Liver (tissue), 9 donors: ENCODE results near the gene LSM7. TPM values are rescaled to one million over a fixed set of nuclear protein-coding genes. Genes with fewer than 3 reads are reported as not detected.

Source experiments
- DNase-seq: peaks from one replicate; pipeline ENCODE4 v3.0.0-alpha.2; 2017; ENCODE audit warnings: low spot score
- H3K27ac ChIP-seq, 2 donors: one replicate each; pipeline ENCODE4 v1.7.0; 2013; ENCODE audit warnings: inconsistent platforms in 2 of 2, low read length in 2 of 2, control low read depth in 1 of 2, low read depth in 1 of 2, mild to moderate bottlenecking in 1 of 2
- H3K27me3 ChIP-seq, 4 donors: one replicate each; pipeline versions ENCODE4 v1.6.1 to v1.7.0; 2013; ENCODE audit warnings: low read length in 3 of 4, inconsistent platforms in 1 of 4, mild to moderate bottlenecking in 1 of 4, moderate library complexity in 1 of 4; ENCODE audit not compliant: control insufficient read depth in 4 of 4, insufficient read depth in 4 of 4
- H3K36me3 ChIP-seq, 4 donors: one replicate each; pipeline versions ENCODE4 v1.6.1 to v1.7.0; 2013; ENCODE audit warnings: low read length in 3 of 4, mild to moderate bottlenecking in 3 of 4, low read depth in 1 of 4, moderate library complexity in 1 of 4; ENCODE audit not compliant: control insufficient read depth in 4 of 4, insufficient read depth in 3 of 4
- H3K4me1 ChIP-seq, 4 donors: one replicate each; pipeline versions ENCODE4 v1.6.1 to v1.7.0; 2013; ENCODE audit warnings: low read length in 3 of 4, mild to moderate bottlenecking in 3 of 4, moderate library complexity in 1 of 4; ENCODE audit not compliant: control insufficient read depth in 4 of 4, insufficient read depth in 4 of 4
- H3K4me3 ChIP-seq, 3 donors: one replicate each; pipeline versions ENCODE4 v1.6.1 to v1.7.0; 2013; ENCODE audit warnings: low read length in 3 of 3, control low read depth in 1 of 3, low read depth in 1 of 3, mild to moderate bottlenecking in 1 of 3
- H3K9ac ChIP-seq, 2 donors: one replicate each; pipeline ENCODE4 v1.7.0; 2013; ENCODE audit warnings: low read length in 2 of 2, mild to moderate bottlenecking in 2 of 2, moderate library complexity in 2 of 2, control low read depth in 1 of 2, low read depth in 1 of 2
- H3K9me3 ChIP-seq, 4 donors: one replicate each; pipeline versions ENCODE4 v1.6.1 to v1.7.0; 2013; ENCODE audit warnings: low read length in 3 of 4; ENCODE audit not compliant: control insufficient read depth in 4 of 4
- CTCF ChIP-seq: fragments of 150-350 bp; IDR thresholded peaks from 2 replicates; pipeline ENCODE4 v1.5.1; 2017; ENCODE audit warnings: improper control_type of control experiment, low read depth, low read length; ENCODE audit not compliant: missing input control
- EGR1 ChIP-seq, 2 donors: IDR thresholded peaks; 2 replicates each; pipeline ENCODE4 v1.6.1; 2016 to 2018; ENCODE audit warnings: antibody characterized with exemption in 2 of 2, low read depth in 2 of 2
- FOXA1 ChIP-seq: IDR thresholded peaks from 2 replicates; pipeline ENCODE4 v1.6.1; 2016; ENCODE audit warnings: antibody characterized with exemption
- FOXA2 ChIP-seq: IDR thresholded peaks from 2 replicates; pipeline ENCODE4 v1.6.1; 2016; ENCODE audit warnings: antibody characterized with exemption
- GABPA ChIP-seq, 2 donors: IDR thresholded peaks in 1 of 2; conservative IDR thresholded peaks in 1 of 2; 2 replicates each; pipeline ENCODE4 v1.6.1; 2016; ENCODE audit warnings: antibody characterized with exemption in 2 of 2, mild to moderate bottlenecking in 1 of 2, moderate library complexity in 1 of 2
- HNF4A ChIP-seq, 2 donors: conservative IDR thresholded peaks; 2 replicates each; pipeline ENCODE4 v1.6.1; 2016; ENCODE audit warnings: antibody characterized with exemption in 2 of 2, mild to moderate bottlenecking in 2 of 2
- HNF4G ChIP-seq: IDR thresholded peaks from 2 replicates; pipeline ENCODE4 v1.6.1; 2016; ENCODE audit warnings: antibody characterized with exemption
- JUND ChIP-seq, 2 donors: IDR thresholded peaks; 2 replicates each; pipeline ENCODE4 v1.6.1; 2016; ENCODE audit warnings: antibody characterized with exemption in 2 of 2
- NR2F2 ChIP-seq: IDR thresholded peaks from 2 replicates; pipeline ENCODE4 v1.6.1; 2016; ENCODE audit warnings: antibody characterized with exemption
- RAD21 ChIP-seq, 2 donors: IDR thresholded peaks; 2 replicates each; pipeline ENCODE4 v1.6.1; 2016; ENCODE audit warnings: antibody characterized with exemption in 2 of 2, mild to moderate bottlenecking in 2 of 2
- RXRA ChIP-seq, 2 donors: IDR thresholded peaks; 2 replicates each; pipeline ENCODE4 v1.6.1; 2017 to 2018; ENCODE audit warnings: antibody characterized with exemption in 2 of 2, mild to moderate bottlenecking in 1 of 2
- SP1 ChIP-seq: IDR thresholded peaks from 2 replicates; pipeline ENCODE4 v1.6.1; 2018; ENCODE audit warnings: antibody characterized with exemption, mild to moderate bottlenecking
- TAF1 ChIP-seq: conservative IDR thresholded peaks from 2 replicates; pipeline ENCODE4 v1.6.1; 2016; ENCODE audit warnings: antibody characterized with exemption, mild to moderate bottlenecking
- YY1 ChIP-seq: IDR thresholded peaks from 2 replicates; pipeline ENCODE4 v1.6.1; 2016; ENCODE audit warnings: antibody characterized with exemption, mild to moderate bottlenecking
- ZBTB33 ChIP-seq: IDR thresholded peaks from 2 replicates; pipeline ENCODE4 v1.6.1; 2016; ENCODE audit warnings: antibody characterized with exemption
- WGBS: extraction: QIAGEN DNeasy Blood & Tissue Kit; methylation state at CpG from one replicate; pipeline ENCODE4 v1.1.7; 2013; 5-methylcytosine and 5-hydroxymethylcytosine counted together
- polyA plus RNA-seq, 2 donors: library from polyadenylated mRNA; stranded (reverse) in 1 of 2; unstranded in 1 of 2; fragments of 200-250 nt in 1 of 2; fragments of >200 nt in 1 of 2; fragmentation: Nextera tagmentation in 1 of 2; extraction: Ambion mirVana in 1 of 2; gene quantifications; one replicate each; pipeline versions ENCODE4 v1.2.1 to v1.2.3, GENCODE V29; 2013 to 2015
- total RNA-seq, 2 donors: library from RNA; depleted of rRNA; stranded (reverse); fragments of >200 nt; gene quantifications; one replicate each; pipeline ENCODE4 v1.2.3, GENCODE V29; 2014
- TF ChIP-seq, protein P1 (sequence below): IDR thresholded peaks from 2 replicates; pipeline ENCODE4 v1.6.1; 2016; ENCODE audit warnings: antibody characterized with exemption
- TF ChIP-seq, protein P2 (sequence below): IDR thresholded peaks from 2 replicates; pipeline ENCODE4 v1.6.1; 2016; ENCODE audit warnings: antibody characterized with exemption
- TF ChIP-seq, protein P3 (sequence below): IDR thresholded peaks from 2 replicates; pipeline ENCODE4 v1.6.1; 2016; ENCODE audit warnings: antibody characterized with exemption, mild to moderate bottlenecking
- donor health status: healthy.
- donor health status: healthy.
- donor health status: healthy.
- donor health status: healthy.
- donor health status: healthy.

Gene LSM7
- total and polyA plus RNA-seq, 4 donors = 23.6 to 59.9 (median 38.5) TPM

- H3K36me3 ChIP-seq = peaks cover 0 to 15% (median 2%) of the 10 kb centered on the region in 4 donors
- WGBS = 93% methylated on average over 16 of the region's 16 CpGs
- no peaks in the 10 kb centered on the region for H3K27me3 ChIP-seq
- no peak for DNase-seq
- H3K4me1 ChIP-seq = peaks cover 13 to 39% (median 33%) of the 10 kb centered on the region in 4 donors
- H3K9me3 ChIP-seq = no peaks in the 10 kb centered on the region
- H3K4me3 ChIP-seq = no peak overlapping the region
- no peak overlapping the region for H3K9ac ChIP-seq
- TF ChIP-seq JUND (IDR thresholded peaks at IDR 0.05) (no peak), RXRA (IDR thresholded peaks at IDR 0.05) (no peak), YY1 (no peak), EGR1 (IDR thresholded peaks at IDR 0.05; ENCODE audit: low read depth in 2 of 2) (no peak), HNF4G (no peak), GABPA (IDR thresholded peaks at IDR 0.05 in 1 of 2, conservative IDR thresholded peaks at IDR 0.05 in 1 of 2) (no peak)
- TF ChIP-seq, protein P1, sequence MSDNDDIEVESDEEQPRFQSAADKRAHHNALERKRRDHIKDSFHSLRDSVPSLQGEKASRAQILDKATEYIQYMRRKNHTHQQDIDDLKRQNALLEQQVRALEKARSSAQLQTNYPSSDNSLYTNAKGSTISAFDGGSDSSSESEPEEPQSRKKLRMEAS = no peak
- no peak overlapping the region for H3K27ac ChIP-seq
These were observed 1.6 kb downstream of the LSM7 start for GRCh38 chr19:2326699-2327360.

- H3K4me1 ChIP-seq = peaks cover 9 to 27% (median 26%) of the 10 kb centered on the region in 4 donors
- no peaks in the 10 kb centered on the region for H3K9me3 ChIP-seq
- H3K27me3 ChIP-seq = no peaks in the 10 kb centered on the region
- TF ChIP-seq FOXA2 = no peak
- TF ChIP-seq, protein P2, sequence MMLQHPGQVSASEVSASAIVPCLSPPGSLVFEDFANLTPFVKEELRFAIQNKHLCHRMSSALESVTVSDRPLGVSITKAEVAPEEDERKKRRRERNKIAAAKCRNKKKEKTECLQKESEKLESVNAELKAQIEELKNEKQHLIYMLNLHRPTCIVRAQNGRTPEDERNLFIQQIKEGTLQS = no peak
- TF ChIP-seq SP1 = no peak
- TF ChIP-seq YY1 = no peak
- no peak for TF ChIP-seq NR2F2
- no peak for TF ChIP-seq ZBTB33
- no peak for TF ChIP-seq RAD21 (IDR thresholded peaks at IDR 0.05)
- no peak for TF ChIP-seq CTCF
- TF ChIP-seq HNF4G = no peak
- no peak for TF ChIP-seq GABPA (IDR thresholded peaks at IDR 0.05 in 1 of 2, conservative IDR thresholded peaks at IDR 0.05 in 1 of 2)
- TF ChIP-seq JUND (IDR thresholded peaks at IDR 0.05) = no peak
- TF ChIP-seq, protein P1 = no peak
- no peak for TF ChIP-seq EGR1 (IDR thresholded peaks at IDR 0.05; ENCODE audit: low read depth in 2 of 2)
- TF ChIP-seq FOXA1 = no peak
- no peak for TF ChIP-seq RXRA (IDR thresholded peaks at IDR 0.05)
- TF ChIP-seq HNF4A (conservative IDR thresholded peaks at IDR 0.05) = no peak
- TF ChIP-seq TAF1 = no peak
- TF ChIP-seq, protein P3, sequence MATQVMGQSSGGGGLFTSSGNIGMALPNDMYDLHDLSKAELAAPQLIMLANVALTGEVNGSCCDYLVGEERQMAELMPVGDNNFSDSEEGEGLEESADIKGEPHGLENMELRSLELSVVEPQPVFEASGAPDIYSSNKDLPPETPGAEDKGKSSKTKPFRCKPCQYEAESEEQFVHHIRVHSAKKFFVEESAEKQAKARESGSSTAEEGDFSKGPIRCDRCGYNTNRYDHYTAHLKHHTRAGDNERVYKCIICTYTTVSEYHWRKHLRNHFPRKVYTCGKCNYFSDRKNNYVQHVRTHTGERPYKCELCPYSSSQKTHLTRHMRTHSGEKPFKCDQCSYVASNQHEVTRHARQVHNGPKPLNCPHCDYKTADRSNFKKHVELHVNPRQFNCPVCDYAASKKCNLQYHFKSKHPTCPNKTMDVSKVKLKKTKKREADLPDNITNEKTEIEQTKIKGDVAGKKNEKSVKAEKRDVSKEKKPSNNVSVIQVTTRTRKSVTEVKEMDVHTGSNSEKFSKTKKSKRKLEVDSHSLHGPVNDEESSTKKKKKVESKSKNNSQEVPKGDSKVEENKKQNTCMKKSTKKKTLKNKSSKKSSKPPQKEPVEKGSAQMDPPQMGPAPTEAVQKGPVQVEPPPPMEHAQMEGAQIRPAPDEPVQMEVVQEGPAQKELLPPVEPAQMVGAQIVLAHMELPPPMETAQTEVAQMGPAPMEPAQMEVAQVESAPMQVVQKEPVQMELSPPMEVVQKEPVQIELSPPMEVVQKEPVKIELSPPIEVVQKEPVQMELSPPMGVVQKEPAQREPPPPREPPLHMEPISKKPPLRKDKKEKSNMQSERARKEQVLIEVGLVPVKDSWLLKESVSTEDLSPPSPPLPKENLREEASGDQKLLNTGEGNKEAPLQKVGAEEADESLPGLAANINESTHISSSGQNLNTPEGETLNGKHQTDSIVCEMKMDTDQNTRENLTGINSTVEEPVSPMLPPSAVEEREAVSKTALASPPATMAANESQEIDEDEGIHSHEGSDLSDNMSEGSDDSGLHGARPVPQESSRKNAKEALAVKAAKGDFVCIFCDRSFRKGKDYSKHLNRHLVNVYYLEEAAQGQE = no peak
- H3K36me3 ChIP-seq = peaks cover 0 to 18% (median 3%) of the 10 kb centered on the region in 4 donors
- WGBS = 82% methylated on average over 29 of the region's 29 CpGs
- no peak overlapping the region for H3K9ac ChIP-seq
- no peak overlapping the region for H3K4me3 ChIP-seq
- no peak overlapping the region for H3K27ac ChIP-seq
- no peak for DNase-seq
These were observed 2.9 kb downstream of the LSM7 start for GRCh38 chr19:2325281-2326046.
